GM19395 (cell line): Measurements from ENCODE around the gene PRSS36.

Experiments
- ATAC-seq: cut with Tn5 transposase; IDR thresholded peaks from one replicate; pipeline ENCODE4 v1.9.1; 2021; ENCODE audit warnings: mild to moderate bottlenecking, moderate library complexity; ENCODE audit not compliant: unreplicated experiment

Gene PRSS36

DNA sequence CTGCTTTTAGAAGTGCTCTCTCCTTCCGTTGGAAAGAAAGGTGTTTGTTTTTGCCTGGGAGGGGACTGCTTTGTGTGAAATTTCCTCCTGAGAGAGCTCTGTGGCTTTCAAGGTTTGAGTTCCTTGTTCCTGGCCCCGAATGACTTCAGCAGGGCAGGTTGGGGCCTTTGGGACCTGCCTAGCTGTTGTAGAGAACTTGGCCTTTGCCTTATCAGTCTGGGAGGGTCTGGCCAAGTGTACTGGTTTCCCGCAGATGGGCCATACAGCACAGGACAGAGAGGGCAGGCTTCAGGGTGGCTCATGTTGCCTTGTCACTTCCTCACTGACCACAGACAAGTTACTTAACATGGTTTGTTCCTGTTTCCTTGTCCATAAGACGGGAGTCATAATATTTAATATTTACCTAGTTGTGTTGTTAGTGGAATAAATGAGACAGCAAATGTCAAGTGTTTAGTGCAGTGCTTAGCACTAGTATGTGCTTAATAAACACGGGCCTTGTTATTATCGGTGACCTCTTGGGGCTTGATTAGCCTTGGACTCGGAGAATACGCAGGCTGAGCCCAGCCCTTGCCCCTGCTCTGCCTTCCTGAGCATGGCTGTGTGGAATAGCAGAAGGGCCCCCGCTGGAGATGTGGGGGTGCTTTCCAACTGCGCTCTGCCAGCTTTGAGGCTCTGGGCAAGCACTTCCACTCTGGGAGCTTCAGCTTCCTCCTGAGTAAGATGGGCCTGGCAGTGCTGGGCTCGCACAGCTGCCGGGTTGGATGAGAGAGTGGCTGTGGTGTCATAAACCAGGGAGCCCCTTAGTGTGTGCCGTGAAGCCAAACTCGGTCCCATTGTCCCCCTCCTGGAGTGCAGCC is 20.9 kb downstream of the PRSS36 start:
- no peak for ATAC-seq

DNA sequence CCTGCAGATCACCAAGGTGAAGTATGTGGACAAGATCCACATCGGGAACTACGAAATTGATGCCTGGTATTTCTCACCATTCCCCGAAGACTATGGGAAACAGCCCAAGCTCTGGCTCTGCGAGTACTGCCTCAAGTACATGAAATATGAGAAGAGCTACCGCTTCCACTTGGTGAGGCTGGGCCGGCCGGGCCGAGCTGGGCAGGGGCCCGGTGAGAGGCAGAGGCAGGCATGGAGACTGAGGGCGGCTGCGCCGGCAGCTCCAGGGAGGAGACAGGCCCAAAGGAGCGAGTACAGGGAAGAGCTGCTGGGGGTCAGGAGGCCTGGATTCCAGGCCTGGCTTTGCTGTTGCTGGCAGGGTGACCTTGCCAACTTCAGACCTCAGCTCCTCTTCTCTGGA is 22.7 kb downstream of the PRSS36 start:
- ATAC-seq, result no peak

DNA sequence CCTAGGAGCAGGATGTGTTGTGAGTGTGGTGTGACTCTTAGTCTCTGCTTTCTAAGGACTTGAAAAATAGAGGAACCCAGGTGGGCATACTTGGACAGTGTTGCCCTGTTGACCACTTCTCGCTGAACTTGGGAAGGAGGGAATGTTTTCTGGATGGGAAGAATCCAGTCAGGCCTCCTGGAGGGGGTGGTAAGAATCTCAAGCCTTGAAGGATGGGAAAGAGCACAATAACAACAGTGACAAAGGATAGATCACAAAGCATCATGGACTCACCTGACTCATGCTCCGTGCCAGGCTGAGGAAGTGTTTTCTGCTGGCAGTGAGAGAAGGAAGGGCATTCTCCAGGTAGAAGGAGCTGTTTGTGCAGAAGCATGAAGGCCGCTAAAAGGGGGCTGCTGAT is 24.0 kb downstream of the PRSS36 start:
- ATAC-seq, result no peak

- ATAC-seq, result no peak
Measured at GRCh38 chr16:31120129-31120528, 29.7 kb downstream of the PRSS36 start.

DNA sequence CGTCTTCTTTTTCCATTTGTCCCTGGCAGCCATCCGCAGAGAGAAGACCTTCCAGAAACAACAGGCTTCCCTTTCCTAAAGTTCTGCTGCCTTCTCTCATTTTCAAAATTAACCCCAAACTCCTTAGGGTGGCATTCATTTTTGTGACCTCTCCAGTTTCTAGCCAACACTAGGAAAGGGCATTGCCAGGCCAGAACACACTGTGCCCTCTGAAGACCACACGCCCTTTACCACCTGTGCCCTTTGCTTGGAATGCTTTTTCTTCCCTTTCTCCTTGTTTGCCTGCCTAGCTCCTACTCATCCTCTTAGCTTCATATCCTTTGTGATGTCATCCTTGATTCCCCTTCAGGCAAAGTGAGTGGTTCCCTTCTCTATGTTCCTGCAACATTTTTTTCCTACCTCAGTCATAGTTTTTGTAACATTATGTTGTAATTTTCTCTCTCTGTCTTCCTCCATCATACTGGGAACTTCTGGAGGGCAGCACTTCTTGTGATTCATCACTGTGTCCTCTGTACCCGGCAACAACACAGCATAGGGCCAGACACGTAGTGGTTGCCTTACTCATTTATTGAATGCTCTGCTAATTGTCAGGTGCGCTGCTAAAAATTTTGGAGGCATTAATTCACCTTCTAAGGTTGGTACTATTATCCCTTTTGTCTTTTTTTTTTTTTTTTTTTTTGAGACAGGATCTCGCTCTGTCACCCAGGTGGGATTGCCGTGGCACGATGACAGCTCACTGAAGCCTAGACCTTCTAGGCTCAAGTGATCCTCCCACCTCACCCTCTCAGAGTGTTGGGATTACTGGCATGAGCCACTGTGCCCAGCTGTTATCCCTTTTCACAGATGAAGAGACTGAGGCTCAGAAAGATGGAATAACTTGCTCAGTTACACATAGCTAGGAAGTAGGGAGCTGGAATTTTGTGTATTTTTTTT is 31.4 kb downstream of the PRSS36 start:
- ATAC-seq, result no peak

DNA sequence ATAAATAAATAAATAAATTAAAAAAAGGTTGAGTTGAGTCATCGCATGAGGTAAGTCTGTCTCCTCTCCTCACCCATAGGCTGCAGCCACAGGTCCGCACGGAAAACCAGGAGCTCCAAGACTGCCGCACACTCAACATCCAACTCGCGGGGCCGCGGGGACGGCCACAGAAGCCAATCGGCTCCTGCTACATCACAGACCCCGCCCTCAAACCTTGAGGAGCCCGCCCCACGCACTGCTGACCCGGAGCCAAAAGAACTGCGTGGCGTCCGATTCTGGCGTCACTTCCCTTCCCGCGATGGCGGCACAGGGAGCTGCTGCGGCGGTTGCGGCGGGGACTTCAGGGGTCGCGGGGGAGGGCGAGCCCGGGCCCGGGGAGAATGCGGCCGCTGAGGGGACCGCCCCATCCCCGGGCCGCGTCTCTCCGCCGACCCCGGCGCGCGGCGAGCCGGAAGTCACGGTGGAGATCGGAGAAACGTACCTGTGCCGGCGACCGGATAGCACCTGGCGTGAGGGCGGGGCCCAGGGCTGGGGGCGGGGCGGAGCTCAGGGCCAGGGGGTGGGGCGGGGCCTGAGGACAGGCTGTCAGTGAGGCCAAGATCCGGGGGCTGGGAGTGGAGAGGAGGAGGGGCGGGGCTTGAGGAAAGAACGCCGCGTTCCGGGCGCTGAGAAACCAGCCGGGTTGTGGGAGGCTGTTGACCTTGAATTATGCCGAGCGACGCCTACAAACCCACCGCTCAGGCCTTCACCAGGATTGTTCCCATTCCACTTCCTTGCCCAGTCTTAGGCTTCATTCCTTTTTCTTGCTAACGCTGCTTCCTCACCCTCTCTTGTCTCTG is 32.3 kb downstream of the PRSS36 start, which contains the start of gene KAT8:
Gene KAT8, plus strand, starts transcription at position 281 of the 839 bp plus-strand sequence. Its CDS starts 18 bp downstream, at position 299.
- peak; percentile 91 for ATAC-seq

- no peak for ATAC-seq
Measured at GRCh38 chr16:31114468-31114867, 35.4 kb downstream of the PRSS36 start.

GRCh38 chr16:31113121-31114120 is 36.4 kb downstream of the PRSS36 start:
- ATAC-seq, result no peak

DNA sequence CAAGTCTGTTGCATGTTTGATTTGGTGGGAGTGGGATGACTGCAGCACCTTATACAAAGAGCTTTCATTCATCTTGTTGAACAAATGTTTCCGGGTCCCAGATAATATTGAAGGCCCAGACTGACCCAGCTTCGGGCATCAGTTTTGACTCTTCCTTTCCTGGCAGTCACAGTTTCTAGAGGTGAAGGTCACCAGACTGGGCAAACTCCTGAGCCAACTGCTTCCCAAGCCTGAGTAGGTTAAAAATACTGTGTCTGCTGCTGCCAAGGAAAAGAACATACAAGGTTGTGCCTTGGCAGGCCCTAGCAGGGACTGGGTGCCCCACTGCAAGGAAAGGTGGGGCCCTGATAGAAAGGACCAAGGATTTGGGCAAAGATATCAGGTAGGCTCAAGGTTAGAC is 37.2 kb downstream of the PRSS36 start:
- ATAC-seq, result no peak

DNA sequence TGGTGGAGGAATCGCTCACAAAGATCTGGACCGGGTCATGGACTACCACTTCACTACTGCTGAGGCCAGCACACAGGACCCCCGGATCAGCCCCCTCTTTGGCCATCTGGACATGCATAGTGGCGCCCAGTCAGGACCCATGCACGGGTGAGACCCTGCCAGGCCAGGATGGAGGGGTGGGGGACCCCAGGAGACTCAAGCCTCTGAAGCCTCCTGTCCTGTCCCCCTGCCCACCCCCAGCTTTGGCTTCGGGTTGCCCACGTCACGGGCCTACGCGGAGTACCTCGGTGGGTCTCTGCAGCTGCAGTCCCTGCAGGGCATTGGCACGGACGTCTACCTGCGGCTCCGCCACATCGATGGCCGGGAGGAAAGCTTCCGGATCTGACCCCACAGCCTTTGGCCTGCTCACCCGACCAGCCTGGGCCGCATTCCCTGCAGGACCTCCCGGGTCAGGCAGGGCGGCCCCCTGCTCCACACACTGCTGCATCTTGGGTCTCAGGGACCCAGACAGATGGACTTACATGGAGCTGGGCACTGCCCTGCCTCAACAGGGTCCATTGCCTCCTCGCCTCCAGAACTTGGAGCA is 37.9 kb downstream of the PRSS36 start:
- no peak for ATAC-seq

DNA sequence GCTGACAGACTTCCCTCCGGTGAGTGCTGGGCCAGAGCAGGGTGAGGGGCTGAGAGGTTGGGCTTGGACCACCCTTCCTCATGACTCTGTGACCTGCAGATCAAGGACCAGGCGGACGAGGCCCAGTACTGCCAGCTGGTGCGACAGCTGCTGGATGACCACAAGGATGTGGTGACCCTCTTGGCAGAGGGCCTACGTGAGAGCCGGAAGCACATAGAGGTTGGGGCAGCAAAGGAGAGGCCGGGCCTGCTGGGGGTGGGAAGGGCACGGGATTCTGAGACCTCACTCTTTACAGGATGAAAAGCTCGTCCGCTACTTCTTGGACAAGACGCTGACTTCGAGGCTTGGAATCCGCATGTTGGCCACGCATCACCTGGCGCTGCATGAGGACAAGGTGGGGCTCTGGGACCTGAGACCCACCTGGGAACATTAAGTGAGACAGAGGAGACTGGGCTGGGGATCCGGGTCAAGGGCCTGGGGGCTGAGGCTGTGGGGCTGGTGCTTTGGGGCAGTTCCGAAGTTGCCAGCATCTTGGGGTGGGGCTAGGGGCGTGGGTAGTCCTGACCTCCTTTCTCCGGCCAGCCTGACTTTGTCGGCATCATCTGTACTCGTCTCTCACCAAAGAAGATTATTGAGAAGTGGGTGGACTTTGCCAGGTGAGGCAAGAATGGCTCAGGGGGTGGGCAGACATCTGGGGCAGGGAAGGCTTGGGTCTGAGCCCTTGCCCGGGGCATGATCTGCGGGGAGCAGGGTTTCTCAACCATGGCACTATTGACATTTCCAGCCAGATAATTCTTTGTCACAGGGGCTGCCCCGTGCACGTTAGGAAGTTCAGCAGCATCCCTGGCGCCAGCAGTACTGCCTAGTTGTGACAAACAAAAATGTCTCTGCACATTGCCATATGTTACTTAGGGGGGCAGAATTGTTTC is 39.5 kb downstream of the PRSS36 start:
- no peak for ATAC-seq

- ATAC-seq, result no peak
Measured at GRCh38 chr16:31109622-31110021, 40.2 kb downstream of the PRSS36 start.

GRCh38 chr16:31108794-31109558 is 40.9 kb downstream of the PRSS36 start:
- no peak for ATAC-seq

DNA sequence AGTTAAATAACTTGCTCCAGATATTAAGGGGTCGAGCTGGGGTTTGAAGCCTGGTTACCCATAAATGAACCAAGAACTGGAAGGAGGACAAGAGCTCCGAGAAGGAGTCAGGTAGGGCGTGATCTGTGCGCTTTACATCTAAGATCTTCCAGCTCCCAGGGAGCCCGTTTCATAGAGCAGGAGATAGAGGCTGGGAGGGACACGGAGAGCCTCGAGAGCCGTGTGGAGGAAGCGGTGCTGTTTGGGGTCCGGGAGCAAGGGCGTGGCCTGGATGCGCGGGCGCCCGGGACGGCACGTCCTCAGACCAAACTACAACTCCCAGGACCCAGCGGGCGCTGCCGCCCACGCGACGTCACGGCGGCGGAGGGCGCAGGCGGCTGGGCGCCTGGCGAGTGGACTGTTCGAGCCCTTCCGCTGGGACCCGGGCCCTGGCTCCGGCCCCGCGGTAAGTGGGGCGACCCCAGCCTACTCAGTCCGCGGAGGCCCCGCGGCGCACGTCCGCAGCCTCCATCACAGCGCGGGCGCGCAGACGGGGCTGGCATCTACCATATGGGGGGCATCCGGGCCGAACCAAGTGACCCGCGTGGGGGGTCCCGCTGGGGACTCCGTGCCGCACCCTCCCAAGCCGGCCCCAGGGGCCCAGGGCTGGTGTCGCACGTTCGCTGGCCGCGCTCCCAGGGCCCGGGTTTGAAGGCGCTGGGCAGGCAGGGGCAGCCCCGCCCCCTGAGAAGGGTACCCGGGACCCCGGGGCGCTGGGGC is 41.7 kb downstream of the PRSS36 start, which contains the start of gene BCKDK:
Gene BCKDK, plus strand, starts transcription at position 352 of the 759 bp plus-strand sequence. CDS start 838 bp downstream, outside the sequence.
- ATAC-seq, result peak; percentile 87

GRCh38 chr16:31107465-31107867 is 42.4 kb downstream of the PRSS36 start:
- ATAC-seq, result peak; percentile 76
